Measurements from ENCODE around the gene MICU2. TPM values are rescaled to one million over a fixed set of nuclear protein-coding genes. Genes with fewer than 3 reads are reported as not detected.

Gene MICU2
- total and polyA plus RNA-seq, 2 experiments from 2014 or later, result 51.0 to 122 TPM

DNA sequence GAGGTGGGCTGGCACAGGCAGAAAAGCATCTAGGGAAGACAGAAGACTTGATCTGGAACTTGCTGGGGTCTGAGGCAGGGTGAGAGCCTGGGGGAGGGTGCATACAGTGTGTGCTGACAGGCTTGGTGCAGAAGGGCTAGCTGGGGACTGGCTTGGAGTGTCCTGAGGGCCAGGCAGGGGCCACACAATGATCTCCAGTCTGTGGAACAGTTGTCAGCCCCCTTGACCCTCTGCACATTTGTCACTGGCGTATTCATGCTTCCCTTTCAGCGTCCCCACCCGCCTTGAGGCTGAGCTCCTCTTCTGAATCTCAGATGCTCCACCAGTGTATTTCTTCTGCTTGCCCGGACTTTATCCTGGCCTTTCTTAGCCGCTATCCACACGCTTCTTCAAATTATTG is 2.8 kb upstream of the MICU2 start:
- Histone ChIP-seq H3K9me2 (ENCODE audit: insufficient read depth) (no peaks in the 10 kb centered on the region), H3K36me3 (ENCODE audit: insufficient read depth) (no peaks in the 10 kb centered on the region), H3K27ac (ENCODE audit: low read depth) (no peak overlapping the region), H3K4me3 (no peak overlapping the region), H3K4me1 (ENCODE audit: insufficient read depth) (0 out of 2 replicates have a peak, but pooled peaks cover 5% of the 10 kb centered on the region), H4K20me1 (replicated peaks; ENCODE audit: insufficient read depth) (no peaks in the 10 kb centered on the region), H3F3A (replicated peaks; ENCODE audit: low read depth) (0 out of 2 replicates have a peak, but pooled peaks cover 5% of the 10 kb centered on the region), H3K27me3 (ENCODE audit: insufficient read depth) (no peaks in the 10 kb centered on the region), H3K79me2 (replicated peaks; ENCODE audit: insufficient read depth) (peaks cover 16% of the 10 kb centered on the region), H3K4me2 (no peak overlapping the region), H2AFZ (peak overlapping the region; percentile 56)
- Mint-ChIP-seq H3K4me1 (peaks cover 7% of the 10 kb centered on the region), H3K4me3 (no peak overlapping the region), H3K27ac (no peak overlapping the region), H3K9me3 (no peaks in the 10 kb centered on the region), H3K27me3 (ENCODE audit: insufficient read depth, low read depth, poor library complexity) (peaks cover 4% of the 10 kb centered on the region), H3K36me3 (ENCODE audit: low read depth) (no peaks in the 10 kb centered on the region; the same call in 1 of the 3 replicates)
- ATAC-seq (no peak), DNase-seq (ENCODE audit: low spot score) (no peak)
- TF ChIP-seq, protein P1, sequence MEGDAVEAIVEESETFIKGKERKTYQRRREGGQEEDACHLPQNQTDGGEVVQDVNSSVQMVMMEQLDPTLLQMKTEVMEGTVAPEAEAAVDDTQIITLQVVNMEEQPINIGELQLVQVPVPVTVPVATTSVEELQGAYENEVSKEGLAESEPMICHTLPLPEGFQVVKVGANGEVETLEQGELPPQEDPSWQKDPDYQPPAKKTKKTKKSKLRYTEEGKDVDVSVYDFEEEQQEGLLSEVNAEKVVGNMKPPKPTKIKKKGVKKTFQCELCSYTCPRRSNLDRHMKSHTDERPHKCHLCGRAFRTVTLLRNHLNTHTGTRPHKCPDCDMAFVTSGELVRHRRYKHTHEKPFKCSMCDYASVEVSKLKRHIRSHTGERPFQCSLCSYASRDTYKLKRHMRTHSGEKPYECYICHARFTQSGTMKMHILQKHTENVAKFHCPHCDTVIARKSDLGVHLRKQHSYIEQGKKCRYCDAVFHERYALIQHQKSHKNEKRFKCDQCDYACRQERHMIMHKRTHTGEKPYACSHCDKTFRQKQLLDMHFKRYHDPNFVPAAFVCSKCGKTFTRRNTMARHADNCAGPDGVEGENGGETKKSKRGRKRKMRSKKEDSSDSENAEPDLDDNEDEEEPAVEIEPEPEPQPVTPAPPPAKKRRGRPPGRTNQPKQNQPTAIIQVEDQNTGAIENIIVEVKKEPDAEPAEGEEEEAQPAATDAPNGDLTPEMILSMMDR (conservative IDR thresholded peaks at IDR 0.05; ENCODE audit: low read depth in 2 of 2), result no peak
- TF ChIP-seq ZNF114 (CRISPR knock-in tag; IDR thresholded peaks at IDR 0.05) (no peak), NANOG (IDR thresholded peaks at IDR 0.05; ENCODE audit: borderline replicate concordance) (no peak), ZNF331 (CRISPR knock-in tag; IDR thresholded peaks at IDR 0.05; ENCODE audit: low read depth) (no peak), EZH2phosphoT487 (IDR thresholded peaks at IDR 0.05; ENCODE audit: unreplicated experiment) (no peak), CREB1 (CRISPR knock-in tag; IDR thresholded peaks at IDR 0.05; ENCODE audit: low read depth) (no peak), EZH2 (IDR thresholded peaks at IDR 0.05; ENCODE audit: low read depth, unreplicated experiment) (no peak), POLR2AphosphoS5 (IDR thresholded peaks at IDR 0.05; ENCODE audit: low read depth) (no peak), JUNB (IDR thresholded peaks at IDR 0.05; ENCODE audit: unreplicated experiment) (no peak), STAT1 (IDR thresholded peaks at IDR 0.05; ENCODE audit: unreplicated experiment) (no peak)
- TF ChIP-seq, protein P2, sequence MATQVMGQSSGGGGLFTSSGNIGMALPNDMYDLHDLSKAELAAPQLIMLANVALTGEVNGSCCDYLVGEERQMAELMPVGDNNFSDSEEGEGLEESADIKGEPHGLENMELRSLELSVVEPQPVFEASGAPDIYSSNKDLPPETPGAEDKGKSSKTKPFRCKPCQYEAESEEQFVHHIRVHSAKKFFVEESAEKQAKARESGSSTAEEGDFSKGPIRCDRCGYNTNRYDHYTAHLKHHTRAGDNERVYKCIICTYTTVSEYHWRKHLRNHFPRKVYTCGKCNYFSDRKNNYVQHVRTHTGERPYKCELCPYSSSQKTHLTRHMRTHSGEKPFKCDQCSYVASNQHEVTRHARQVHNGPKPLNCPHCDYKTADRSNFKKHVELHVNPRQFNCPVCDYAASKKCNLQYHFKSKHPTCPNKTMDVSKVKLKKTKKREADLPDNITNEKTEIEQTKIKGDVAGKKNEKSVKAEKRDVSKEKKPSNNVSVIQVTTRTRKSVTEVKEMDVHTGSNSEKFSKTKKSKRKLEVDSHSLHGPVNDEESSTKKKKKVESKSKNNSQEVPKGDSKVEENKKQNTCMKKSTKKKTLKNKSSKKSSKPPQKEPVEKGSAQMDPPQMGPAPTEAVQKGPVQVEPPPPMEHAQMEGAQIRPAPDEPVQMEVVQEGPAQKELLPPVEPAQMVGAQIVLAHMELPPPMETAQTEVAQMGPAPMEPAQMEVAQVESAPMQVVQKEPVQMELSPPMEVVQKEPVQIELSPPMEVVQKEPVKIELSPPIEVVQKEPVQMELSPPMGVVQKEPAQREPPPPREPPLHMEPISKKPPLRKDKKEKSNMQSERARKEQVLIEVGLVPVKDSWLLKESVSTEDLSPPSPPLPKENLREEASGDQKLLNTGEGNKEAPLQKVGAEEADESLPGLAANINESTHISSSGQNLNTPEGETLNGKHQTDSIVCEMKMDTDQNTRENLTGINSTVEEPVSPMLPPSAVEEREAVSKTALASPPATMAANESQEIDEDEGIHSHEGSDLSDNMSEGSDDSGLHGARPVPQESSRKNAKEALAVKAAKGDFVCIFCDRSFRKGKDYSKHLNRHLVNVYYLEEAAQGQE (IDR thresholded peaks at IDR 0.05; ENCODE audit: unreplicated experiment), result no peak
- TF ChIP-seq, protein P3, sequence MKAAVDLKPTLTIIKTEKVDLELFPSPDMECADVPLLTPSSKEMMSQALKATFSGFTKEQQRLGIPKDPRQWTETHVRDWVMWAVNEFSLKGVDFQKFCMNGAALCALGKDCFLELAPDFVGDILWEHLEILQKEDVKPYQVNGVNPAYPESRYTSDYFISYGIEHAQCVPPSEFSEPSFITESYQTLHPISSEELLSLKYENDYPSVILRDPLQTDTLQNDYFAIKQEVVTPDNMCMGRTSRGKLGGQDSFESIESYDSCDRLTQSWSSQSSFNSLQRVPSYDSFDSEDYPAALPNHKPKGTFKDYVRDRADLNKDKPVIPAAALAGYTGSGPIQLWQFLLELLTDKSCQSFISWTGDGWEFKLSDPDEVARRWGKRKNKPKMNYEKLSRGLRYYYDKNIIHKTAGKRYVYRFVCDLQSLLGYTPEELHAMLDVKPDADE (IDR thresholded peaks at IDR 0.05), result no peak
- TF ChIP-seq, protein P4, sequence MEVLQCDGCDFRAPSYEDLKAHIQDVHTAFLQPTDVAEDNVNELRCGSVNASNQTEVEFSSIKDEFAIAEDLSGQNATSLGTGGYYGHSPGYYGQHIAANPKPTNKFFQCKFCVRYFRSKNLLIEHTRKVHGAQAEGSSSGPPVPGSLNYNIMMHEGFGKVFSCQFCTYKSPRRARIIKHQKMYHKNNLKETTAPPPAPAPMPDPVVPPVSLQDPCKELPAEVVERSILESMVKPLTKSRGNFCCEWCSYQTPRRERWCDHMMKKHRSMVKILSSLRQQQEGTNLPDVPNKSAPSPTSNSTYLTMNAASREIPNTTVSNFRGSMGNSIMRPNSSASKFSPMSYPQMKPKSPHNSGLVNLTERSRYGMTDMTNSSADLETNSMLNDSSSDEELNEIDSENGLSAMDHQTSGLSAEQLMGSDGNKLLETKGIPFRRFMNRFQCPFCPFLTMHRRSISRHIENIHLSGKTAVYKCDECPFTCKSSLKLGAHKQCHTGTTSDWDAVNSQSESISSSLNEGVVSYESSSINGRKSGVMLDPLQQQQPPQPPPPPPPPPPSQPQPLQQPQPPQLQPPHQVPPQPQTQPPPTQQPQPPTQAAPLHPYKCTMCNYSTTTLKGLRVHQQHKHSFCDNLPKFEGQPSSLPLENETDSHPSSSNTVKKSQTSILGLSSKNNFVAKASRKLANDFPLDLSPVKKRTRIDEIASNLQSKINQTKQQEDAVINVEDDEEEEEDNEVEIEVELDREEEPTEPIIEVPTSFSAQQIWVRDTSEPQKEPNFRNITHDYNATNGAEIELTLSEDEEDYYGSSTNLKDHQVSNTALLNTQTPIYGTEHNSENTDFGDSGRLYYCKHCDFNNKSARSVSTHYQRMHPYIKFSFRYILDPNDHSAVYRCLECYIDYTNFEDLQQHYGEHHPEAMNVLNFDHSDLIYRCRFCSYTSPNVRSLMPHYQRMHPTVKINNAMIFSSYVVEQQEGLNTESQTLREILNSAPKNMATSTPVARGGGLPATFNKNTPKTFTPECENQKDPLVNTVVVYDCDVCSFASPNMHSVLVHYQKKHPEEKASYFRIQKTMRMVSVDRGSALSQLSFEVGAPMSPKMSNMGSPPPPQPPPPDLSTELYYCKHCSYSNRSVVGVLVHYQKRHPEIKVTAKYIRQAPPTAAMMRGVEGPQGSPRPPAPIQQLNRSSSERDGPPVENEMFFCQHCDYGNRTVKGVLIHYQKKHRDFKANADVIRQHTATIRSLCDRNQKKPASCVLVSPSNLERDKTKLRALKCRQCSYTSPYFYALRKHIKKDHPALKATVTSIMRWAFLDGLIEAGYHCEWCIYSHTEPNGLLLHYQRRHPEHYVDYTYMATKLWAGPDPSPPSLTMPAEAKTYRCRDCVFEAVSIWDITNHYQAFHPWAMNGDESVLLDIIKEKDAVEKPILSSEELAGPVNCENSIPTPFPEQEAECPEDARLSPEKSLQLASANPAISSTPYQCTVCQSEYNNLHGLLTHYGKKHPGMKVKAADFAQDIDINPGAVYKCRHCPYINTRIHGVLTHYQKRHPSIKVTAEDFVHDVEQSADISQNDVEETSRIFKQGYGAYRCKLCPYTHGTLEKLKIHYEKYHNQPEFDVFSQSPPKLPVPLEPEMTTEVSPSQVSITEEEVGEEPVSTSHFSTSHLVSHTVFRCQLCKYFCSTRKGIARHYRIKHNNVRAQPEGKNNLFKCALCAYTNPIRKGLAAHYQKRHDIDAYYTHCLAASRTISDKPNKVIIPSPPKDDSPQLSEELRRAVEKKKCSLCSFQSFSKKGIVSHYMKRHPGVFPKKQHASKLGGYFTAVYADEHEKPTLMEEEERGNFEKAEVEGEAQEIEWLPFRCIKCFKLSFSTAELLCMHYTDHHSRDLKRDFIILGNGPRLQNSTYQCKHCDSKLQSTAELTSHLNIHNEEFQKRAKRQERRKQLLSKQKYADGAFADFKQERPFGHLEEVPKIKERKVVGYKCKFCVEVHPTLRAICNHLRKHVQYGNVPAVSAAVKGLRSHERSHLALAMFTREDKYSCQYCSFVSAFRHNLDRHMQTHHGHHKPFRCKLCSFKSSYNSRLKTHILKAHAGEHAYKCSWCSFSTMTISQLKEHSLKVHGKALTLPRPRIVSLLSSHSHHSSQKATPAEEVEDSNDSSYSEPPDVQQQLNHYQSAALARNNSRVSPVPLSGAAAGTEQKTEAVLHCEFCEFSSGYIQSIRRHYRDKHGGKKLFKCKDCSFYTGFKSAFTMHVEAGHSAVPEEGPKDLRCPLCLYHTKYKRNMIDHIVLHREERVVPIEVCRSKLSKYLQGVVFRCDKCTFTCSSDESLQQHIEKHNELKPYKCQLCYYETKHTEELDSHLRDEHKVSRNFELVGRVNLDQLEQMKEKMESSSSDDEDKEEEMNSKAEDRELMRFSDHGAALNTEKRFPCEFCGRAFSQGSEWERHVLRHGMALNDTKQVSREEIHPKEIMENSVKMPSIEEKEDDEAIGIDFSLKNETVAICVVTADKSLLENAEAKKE (CRISPR knock-in tag; IDR thresholded peaks at IDR 0.05), result no peak

Measured in GM23338 (cell line).